Astrocyte of the spinal cord (primary cell): ENCODE measurements around the gene IPO11.
"Not testable (repeated sequence)": the region's sequence is repeated elsewhere in the genome, so short reads cannot be mapped to it uniquely, and the experiment has no call there.

Experiments used
- DNase-seq: peaks from one replicate; pipeline ENCODE4 v3.0.0; 2011; ENCODE audit warnings: low read depth, low spot score
- H3K4me3 ChIP-seq: 2 replicates; pipeline ENCODE4 v1.5.1; 2011; ENCODE audit warnings: low read depth, mild to moderate bottlenecking, low read length, moderate library complexity
- in situ Hi-C: cut with HindIII; loops from 2 replicates; pipeline ENCODE4 v1.10.0; 2017; ENCODE audit warnings: low sequenced_read_pairs
- TF ChIP-seq, protein P1 (sequence below): IDR thresholded peaks from 2 replicates; pipeline ENCODE4 v1.5.1; 2012; ENCODE audit warnings: low read depth, mild to moderate bottlenecking, low read length, inconsistent platforms

Gene IPO11

DNA sequence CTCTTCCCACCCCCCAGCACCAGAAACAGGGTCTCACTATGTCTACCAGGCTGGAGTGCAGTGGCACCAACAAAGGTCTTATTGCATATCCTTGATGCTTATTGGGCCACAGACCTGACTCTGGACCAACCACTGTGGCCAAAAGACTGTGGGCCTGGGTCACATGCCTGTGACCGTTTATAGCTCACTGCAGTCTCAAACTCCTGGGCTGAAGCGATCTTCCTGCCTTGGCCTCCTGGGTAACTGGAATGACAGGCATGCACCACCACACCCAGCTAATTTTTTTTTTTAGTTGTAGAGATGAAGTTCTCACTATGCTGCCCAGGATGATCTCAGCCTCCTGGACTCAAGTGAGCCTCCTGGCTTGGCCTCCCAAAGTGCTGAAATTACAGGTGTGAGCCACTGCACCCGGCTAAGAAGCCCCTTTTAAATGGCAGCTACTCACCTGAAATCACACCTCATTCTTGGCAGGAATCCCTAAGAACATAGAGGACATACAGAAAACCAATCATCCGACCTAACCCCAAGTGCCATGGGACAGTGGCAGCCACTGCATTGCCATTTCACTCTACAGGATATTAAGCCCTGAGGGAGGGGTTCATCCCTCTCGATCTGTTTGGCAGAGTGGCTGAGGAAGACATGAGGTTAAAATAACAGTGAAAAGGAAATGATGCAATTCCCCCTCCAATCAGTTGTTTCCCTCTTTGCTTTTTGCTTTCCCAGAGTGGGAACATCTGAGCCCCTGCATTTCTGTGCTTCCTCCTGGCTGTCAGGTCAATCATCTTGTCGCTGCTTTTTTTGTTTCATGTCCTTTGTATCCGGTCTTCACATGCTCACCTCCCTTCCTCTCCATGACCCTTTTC lies 240.7 kb downstream of the IPO11 start:
- in situ Hi-C loops = no loop called here
- H3K4me3 ChIP-seq = no peak overlapping the region
- TF ChIP-seq, protein P1, sequence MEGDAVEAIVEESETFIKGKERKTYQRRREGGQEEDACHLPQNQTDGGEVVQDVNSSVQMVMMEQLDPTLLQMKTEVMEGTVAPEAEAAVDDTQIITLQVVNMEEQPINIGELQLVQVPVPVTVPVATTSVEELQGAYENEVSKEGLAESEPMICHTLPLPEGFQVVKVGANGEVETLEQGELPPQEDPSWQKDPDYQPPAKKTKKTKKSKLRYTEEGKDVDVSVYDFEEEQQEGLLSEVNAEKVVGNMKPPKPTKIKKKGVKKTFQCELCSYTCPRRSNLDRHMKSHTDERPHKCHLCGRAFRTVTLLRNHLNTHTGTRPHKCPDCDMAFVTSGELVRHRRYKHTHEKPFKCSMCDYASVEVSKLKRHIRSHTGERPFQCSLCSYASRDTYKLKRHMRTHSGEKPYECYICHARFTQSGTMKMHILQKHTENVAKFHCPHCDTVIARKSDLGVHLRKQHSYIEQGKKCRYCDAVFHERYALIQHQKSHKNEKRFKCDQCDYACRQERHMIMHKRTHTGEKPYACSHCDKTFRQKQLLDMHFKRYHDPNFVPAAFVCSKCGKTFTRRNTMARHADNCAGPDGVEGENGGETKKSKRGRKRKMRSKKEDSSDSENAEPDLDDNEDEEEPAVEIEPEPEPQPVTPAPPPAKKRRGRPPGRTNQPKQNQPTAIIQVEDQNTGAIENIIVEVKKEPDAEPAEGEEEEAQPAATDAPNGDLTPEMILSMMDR = no peak
- no peak for DNase-seq

DNA sequence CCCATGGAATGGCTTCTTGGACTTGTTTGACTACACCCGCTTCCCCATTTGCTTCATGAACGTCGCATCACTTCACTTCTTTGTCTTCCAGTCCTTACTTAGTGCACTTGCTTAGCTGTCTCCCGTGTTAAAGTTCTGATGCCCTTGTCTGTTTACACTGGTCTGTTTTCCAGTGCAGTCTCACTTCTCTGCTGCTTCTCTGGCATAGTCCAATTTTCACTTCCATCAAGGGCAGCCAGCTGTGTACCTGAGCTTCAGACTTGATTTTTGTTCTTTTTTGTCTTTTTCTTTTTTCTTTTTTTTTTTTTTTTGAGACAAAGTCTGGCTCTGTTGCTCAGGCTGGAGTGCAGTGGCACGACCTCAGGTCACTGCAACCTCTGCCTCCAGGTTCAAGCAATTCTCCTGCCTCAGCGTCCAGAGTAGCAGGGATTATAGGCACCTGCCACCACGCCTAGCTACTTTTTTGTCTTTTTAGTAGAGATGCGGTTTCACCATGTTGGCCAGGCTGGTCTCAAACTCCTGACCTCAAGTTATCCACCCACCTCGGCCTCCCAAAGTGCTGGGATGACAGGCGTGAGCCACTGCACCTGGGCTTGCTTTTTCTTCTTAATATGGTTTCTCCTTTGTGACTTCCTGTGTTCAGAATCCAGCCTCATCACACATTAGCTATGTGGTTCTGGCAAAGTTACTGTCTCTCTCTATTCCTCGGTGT lies 241.5 kb downstream of the IPO11 start:
- DNase-seq = no peak
- TF ChIP-seq, protein P1 = no peak
- in situ Hi-C loops = no loop called here
- H3K4me3 ChIP-seq = no peak overlapping the region

DNA sequence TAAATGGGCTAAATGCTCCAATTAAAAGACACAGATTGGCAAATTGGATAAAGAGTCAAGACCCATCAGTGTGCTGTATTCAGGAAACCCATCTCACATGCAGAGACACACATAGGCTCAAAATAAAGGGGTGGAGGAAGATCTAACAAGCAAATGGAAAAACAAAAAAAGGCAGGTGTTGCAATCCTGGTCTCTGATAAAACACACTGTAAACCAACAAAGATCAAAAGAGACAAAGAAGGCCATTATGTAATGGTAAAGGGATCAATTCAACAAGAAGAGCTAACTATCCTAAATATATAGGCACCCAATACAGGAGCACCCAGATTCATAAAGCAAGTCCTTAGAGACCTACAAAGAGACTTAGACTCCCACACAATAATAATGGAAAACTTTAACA lies 245.2 kb downstream of the IPO11 start:
- H3K4me3 ChIP-seq, in situ Hi-C loops, DNase-seq: not testable (repeated sequence)

DNA sequence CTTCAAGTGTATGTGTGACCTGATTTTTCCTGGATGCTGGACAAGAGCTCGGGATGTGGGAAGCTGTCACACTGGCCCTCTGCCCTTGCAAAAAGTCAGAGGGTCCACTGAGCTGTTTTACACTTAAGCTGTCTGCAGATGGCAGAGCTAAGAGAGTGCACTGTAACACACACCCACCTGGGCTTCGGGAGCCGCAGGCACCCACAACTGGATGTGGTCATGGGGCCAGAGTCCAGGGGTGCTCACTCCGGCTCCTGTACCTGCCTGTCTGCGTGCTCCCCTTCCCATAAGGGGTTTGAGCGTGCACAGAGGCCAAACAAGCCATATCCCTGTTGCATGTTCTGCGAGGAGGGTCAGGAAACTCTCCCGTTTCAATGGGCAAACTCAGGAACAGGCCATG lies 248.6 kb downstream of the IPO11 start:
- in situ Hi-C loops = no loop called here
- TF ChIP-seq, protein P1 = no peak
- no peak for DNase-seq
- no peak overlapping the region for H3K4me3 ChIP-seq

DNA sequence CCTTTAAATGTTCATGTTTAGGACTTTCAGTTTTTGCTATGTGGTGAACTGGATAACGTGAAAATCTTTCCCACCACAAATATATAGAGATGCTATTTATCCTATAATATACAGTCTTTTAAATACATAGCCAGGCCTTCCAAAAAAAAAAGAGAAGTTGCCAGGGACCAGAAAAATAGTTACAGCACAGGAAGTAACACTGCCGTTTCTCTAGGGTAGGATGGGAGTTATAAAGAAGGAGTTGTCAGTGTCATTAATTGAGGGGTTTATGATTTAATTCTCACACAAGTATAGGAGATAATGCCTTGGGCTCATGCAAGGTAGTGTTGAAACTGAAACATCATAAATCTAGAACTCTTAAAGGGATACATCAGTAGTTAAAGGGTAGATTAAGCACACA lies 250.0 kb downstream of the IPO11 start:
- in situ Hi-C loops = no loop called here
- TF ChIP-seq, protein P1 = no peak
- H3K4me3 ChIP-seq = no peak overlapping the region
- DNase-seq = no peak

DNA sequence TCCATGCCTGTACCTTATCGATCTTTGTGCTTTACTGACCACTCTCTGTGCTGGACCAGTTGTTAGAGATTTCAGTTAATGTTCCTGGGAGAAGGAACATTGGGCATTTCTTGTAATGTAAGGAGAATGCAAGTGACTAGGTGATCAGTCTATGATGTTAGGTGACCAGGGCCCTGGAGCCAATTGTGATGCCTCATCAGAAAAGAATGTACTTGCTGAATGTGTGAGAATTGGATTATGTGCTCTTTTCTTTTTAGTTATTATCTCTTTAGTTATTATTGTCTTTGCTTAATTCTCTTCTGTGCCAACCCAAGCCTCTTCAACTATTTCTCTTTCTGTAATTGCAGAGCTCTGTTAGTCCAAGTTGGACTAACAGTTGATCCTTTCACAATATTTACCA lies 258.9 kb downstream of the IPO11 start:
- in situ Hi-C loops = no loop called here
- TF ChIP-seq, protein P1 = no peak
- H3K4me3 ChIP-seq = no peak overlapping the region
- no peak for DNase-seq

DNA sequence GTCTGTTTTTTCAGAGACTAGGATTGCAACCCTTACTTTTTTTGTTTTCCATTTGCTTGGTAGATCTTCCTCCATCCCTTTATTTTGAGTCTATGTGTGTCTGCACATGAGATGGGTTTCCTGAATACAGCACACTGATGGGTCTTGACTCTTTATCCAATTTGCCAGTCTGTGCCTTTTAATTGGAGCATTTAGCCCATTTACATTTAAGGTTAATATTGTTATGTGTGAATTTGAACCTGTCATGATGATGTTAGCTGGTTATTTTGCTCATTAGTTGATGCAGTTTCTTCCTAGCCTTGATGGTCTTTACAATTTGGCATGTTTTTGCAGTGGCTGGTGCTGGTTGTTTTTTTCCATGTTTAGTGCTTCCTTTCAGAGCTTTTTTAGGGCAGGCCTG lies 264.0 kb downstream of the IPO11 start:
- H3K4me3 ChIP-seq, DNase-seq, in situ Hi-C loops: not testable (repeated sequence)
